HepG2 (cell line): ENCODE measurements around the gene ABCA2. TPM values are rescaled to one million over a fixed set of nuclear protein-coding genes. Genes with fewer than 3 reads are reported as not detected.
A peak's percentile ranks its signal among the peaks of the same experiment; 100 is the strongest.

Experiments
- ATF1 ChIP-seq: IDR thresholded peaks from 2 replicates; pipeline ENCODE4 v1.6.1; 2016; ENCODE audit warnings: mild to moderate bottlenecking, control low read depth
- CBX2 ChIP-seq, 2 experiments: fragments of 200-600 bp in 1 of 2; sonication (generic); formaldehyde crosslinking in 1 of 2; IDR thresholded peaks; 2 replicates each; pipeline versions ENCODE4 v1.7.0 to v1.8.1; 2018 to 2022; ENCODE audit warnings: low read depth in 2 of 2, low read length in 1 of 2, mild to moderate bottlenecking in 1 of 2, missing genetic modification reagents in 1 of 2
- GATA4 ChIP-seq: sonication (generic); IDR thresholded peaks from 2 replicates; pipeline ENCODE4 v1.6.1; 2016; ENCODE audit warnings: antibody characterized with exemption, low read depth, borderline replicate concordance
- HMGA1 ChIP-seq: sonication (generic); formaldehyde crosslinking; conservative IDR thresholded peaks from 2 replicates; pipeline ENCODE4 v1.4.0; 2020; ENCODE audit warnings: missing genetic modification reagents
- IRX3 ChIP-seq: sonication (generic); formaldehyde crosslinking; IDR thresholded peaks from 2 replicates; pipeline ENCODE4 v1.8.1; 2023; ENCODE audit warnings: mild to moderate bottlenecking, low read depth, missing genetic modification reagents, borderline replicate concordance
- MIER3 ChIP-seq: IDR thresholded peaks from 2 replicates; pipeline ENCODE4 v1.6.1; 2016; ENCODE audit warnings: missing compliant biosample characterization, borderline replicate concordance
- MTA1 ChIP-seq: sonication (generic); formaldehyde crosslinking; IDR thresholded peaks from 2 replicates; pipeline ENCODE4 v1.4.0; 2020; ENCODE audit warnings: missing genetic modification reagents, mild to moderate bottlenecking, borderline replicate concordance
- MXI1 ChIP-seq: IDR thresholded peaks from 3 replicates; pipeline ENCODE4 v1.6.1; 2012; ENCODE audit warnings: low read depth, low read length, inconsistent platforms, borderline replicate concordance
- PCBP1 ChIP-seq: fragments of 200-400 bp; formaldehyde crosslinking; IDR thresholded peaks from 2 replicates; pipeline ENCODE4 v1.6.1; 2017; ENCODE audit warnings: mild to moderate bottlenecking, low read depth, low read length, borderline replicate concordance
- PCBP2 ChIP-seq: fragments of 200-400 bp; formaldehyde crosslinking; optimal IDR thresholded peaks from 2 replicates; pipeline ENCODE3; 2018; ENCODE audit warnings: low read length, low read depth; ENCODE audit not compliant: poor library complexity, severe bottlenecking
- RXRA ChIP-seq: sonication (generic); formaldehyde crosslinking; IDR thresholded peaks from 2 replicates; pipeline ENCODE4 v1.5.1; 2020; ENCODE audit warnings: missing genetic modification reagents
- SPEN ChIP-seq: sonication (generic); formaldehyde crosslinking; IDR thresholded peaks from 2 replicates; pipeline ENCODE4 v1.5.1; 2020; ENCODE audit warnings: low read depth, mild to moderate bottlenecking, missing genetic modification reagents
- TOE1 ChIP-seq: sonication (generic); formaldehyde crosslinking; IDR thresholded peaks from 2 replicates; pipeline ENCODE4 v1.4.0; 2020; ENCODE audit warnings: mild to moderate bottlenecking, missing genetic modification reagents
- TOPORS ChIP-seq: sonication (generic); formaldehyde crosslinking; IDR thresholded peaks from 2 replicates; pipeline ENCODE4 v1.8.0; 2023; ENCODE audit warnings: mild to moderate bottlenecking, missing genetic modification reagents
- ZFP82 ChIP-seq: sonication (generic); formaldehyde crosslinking; IDR thresholded peaks from 2 replicates; pipeline ENCODE4 v1.5.1; 2020; ENCODE audit warnings: mild to moderate bottlenecking, missing genetic modification reagents, borderline replicate concordance
- ZNF367 ChIP-seq: sonication (generic); formaldehyde crosslinking; IDR thresholded peaks from 2 replicates; pipeline ENCODE4 v1.4.0; 2020; ENCODE audit warnings: missing genetic modification reagents, borderline replicate concordance
- ZNF484 ChIP-seq: sonication (generic); formaldehyde crosslinking; IDR thresholded peaks from 2 replicates; pipeline ENCODE4 v1.5.1; 2020; ENCODE audit warnings: mild to moderate bottlenecking, low read depth, missing genetic modification reagents, borderline replicate concordance
- ZNF790 ChIP-seq: sonication (generic); formaldehyde crosslinking; IDR thresholded peaks from 2 replicates; pipeline ENCODE4 v1.8.0; 2022; ENCODE audit warnings: missing genetic modification reagents, mild to moderate bottlenecking, borderline replicate concordance
- ZSCAN20 ChIP-seq: sonication (generic); formaldehyde crosslinking; IDR thresholded peaks from 2 replicates; pipeline ENCODE4 v1.4.0; 2020; ENCODE audit warnings: missing genetic modification reagents, mild to moderate bottlenecking, borderline replicate concordance
- polyA plus RNA-seq, 8 experiments: library from polyadenylated mRNA; depleted of rRNA in 3 of 8; stranded (reverse) in 7 of 8; unstranded in 1 of 8; fragments of >200 nt; fragmentation: Illumina TruSeq in 4 of 8; extraction: Trizol in 4 of 8; gene quantifications; 2 replicates each; pipeline versions ENCODE4 v1.2.1 to v1.2.3, GENCODE V29; 2011 to 2016; ENCODE audit warnings: low read depth in 4 of 8, missing spikeins in 1 of 8, mixed read lengths in 1 of 8; ENCODE audit not compliant: insufficient read depth in 1 of 8
- total RNA-seq, 5 experiments: library from RNA; depleted of rRNA; stranded (reverse); fragments of >200 nt; fragmentation: Illumina TruSeq; extraction: Trizol; gene quantifications; 2 replicates each; pipeline ENCODE4 v1.2.3, GENCODE V29; 2016; ENCODE audit warnings: low read depth in 1 of 5
- TF ChIP-seq, protein P1 (sequence below): sonication (generic); formaldehyde crosslinking; IDR thresholded peaks from 2 replicates; pipeline ENCODE4 v1.9.0; 2021; ENCODE audit warnings: missing genetic modification reagents, mild to moderate bottlenecking, borderline replicate concordance
- TF ChIP-seq, protein P2 (sequence below), 2 experiments: sonication (generic) in 1 of 2; formaldehyde crosslinking in 1 of 2; IDR thresholded peaks; 2 replicates each; pipeline versions ENCODE4 v1.4.0 to v1.6.1; 2016 to 2020; ENCODE audit warnings: borderline replicate concordance in 1 of 2, low read depth in 1 of 2, mild to moderate bottlenecking in 1 of 2, missing genetic modification reagents in 1 of 2

ABCA2 gene
- total and polyA plus RNA-seq, 2 of the 13 experiments (the other 11 are each of a cell fraction or from before 2014, with no cell fraction given), result 2.9 to 19.2 TPM

DNA sequence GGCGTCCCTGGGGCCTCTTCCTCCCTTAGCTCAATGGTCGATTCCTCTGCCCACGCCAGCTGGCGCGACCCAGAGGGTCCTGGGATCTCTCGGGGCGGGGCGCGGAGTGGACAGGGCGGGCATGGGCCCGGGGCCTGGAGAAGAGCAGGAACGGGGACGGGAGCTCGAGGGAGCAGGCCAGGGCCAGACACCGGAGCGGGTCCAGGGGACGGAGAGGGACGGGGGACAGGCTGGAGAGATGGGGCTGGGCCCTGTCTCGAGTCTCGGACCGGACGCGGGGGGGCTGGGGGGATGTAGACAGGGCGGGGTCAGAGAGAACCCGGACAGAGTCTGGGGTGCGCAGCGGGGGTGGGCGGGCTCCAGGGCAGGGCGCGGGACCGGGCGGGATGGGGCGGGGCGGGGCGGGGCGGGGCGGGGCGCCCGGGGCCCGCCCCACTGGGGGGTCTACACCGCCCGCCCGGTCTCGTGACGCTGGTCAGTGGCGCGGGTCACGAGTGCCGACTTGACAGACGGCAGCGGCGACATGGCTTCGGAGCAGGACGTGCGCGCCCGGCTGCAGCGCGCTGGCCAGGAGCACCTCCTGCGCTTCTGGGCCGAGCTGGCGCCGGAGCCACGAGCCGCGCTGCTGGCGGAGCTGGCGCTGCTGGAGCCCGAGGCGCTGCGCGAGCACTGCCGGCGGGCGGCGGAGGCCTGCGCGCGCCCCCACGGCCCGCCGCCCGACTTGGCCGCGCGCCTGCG lies 49.1 kb upstream of the ABCA2 start, which contains the start of gene UAP1L1 (continued):
- peak; percentile 21; the same call in 1 of the 2 replicates for TF ChIP-seq ZSCAN20
- TF ChIP-seq ZNF484 (CRISPR knock-in tag), result no peak
- peak; percentile 39; the same call in 1 of the 2 replicates for TF ChIP-seq MTA1 (CRISPR knock-in tag)
- TF ChIP-seq IRX3, result no peak
- no peak for TF ChIP-seq TOPORS (CRISPR knock-in tag)
- TF ChIP-seq PCBP1, result 0 out of 2 replicates have a peak, but pooled peaks have one; percentile 50
- no peak for TF ChIP-seq ZNF790
- TF ChIP-seq ZFP82 (CRISPR knock-in tag), result peak; percentile 47; the same call in 1 of the 2 replicates
- TF ChIP-seq MIER3, result no peak
- no peak for TF ChIP-seq RXRA (CRISPR knock-in tag)
- TF ChIP-seq, protein P1, sequence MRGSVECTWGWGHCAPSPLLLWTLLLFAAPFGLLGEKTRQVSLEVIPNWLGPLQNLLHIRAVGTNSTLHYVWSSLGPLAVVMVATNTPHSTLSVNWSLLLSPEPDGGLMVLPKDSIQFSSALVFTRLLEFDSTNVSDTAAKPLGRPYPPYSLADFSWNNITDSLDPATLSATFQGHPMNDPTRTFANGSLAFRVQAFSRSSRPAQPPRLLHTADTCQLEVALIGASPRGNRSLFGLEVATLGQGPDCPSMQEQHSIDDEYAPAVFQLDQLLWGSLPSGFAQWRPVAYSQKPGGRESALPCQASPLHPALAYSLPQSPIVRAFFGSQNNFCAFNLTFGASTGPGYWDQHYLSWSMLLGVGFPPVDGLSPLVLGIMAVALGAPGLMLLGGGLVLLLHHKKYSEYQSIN (CRISPR knock-in tag), result no peak
- TF ChIP-seq, protein P2, sequence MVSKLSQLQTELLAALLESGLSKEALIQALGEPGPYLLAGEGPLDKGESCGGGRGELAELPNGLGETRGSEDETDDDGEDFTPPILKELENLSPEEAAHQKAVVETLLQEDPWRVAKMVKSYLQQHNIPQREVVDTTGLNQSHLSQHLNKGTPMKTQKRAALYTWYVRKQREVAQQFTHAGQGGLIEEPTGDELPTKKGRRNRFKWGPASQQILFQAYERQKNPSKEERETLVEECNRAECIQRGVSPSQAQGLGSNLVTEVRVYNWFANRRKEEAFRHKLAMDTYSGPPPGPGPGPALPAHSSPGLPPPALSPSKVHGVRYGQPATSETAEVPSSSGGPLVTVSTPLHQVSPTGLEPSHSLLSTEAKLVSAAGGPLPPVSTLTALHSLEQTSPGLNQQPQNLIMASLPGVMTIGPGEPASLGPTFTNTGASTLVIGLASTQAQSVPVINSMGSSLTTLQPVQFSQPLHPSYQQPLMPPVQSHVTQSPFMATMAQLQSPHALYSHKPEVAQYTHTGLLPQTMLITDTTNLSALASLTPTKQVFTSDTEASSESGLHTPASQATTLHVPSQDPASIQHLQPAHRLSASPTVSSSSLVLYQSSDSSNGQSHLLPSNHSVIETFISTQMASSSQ (IDR thresholded peaks at IDR 0.05; ENCODE audit: low read depth), result no peak
- TF ChIP-seq, protein P2 (CRISPR knock-in tag; IDR thresholded peaks at IDR 0.05; ENCODE audit: borderline replicate concordance), result peak; percentile 37; the same call in 1 of the 2 replicates
- TF ChIP-seq GATA4, result no peak
- no peak for TF ChIP-seq ATF1
- TF ChIP-seq ZNF367 (CRISPR knock-in tag), result no peak
- no peak for TF ChIP-seq CBX2 (IDR thresholded peaks at IDR 0.05; ENCODE audit: low read depth, low read length)
- TF ChIP-seq CBX2 (CRISPR knock-in tag; IDR thresholded peaks at IDR 0.05; ENCODE audit: low read depth), result no peak
- TF ChIP-seq HMGA1 (CRISPR knock-in tag), result no peak
- 0 out of 3 replicates have a peak, but pooled peaks have one; percentile 21 for TF ChIP-seq MXI1
- peak; percentile 25; the same call in 1 of the 2 replicates for TF ChIP-seq SPEN (CRISPR knock-in tag)
- no peak for TF ChIP-seq TOE1 (CRISPR knock-in tag)
- no peak for TF ChIP-seq PCBP2
